Measurements from ENCODE around the gene GMEB2. TPM values are rescaled to one million over a fixed set of nuclear protein-coding genes. Genes with fewer than 3 reads are reported as not detected.
A peak's percentile ranks its signal among the peaks of the same experiment; 100 is the strongest.

GMEB2 gene
- total RNA-seq, 2 donors from 2014 or later, result 11.5 to 12.3 TPM

- Mint-ChIP-seq H3K9me3 (no peaks in the 10 kb centered on the region), H3K4me3 (no peak overlapping the region), H3K36me3 (ENCODE audit: low read depth) (peaks cover 1% of the 10 kb centered on the region), H3K27ac (no peak overlapping the region), H3K4me1 (peaks cover 9% of the 10 kb centered on the region), H3K27me3 (ENCODE audit: insufficient read depth) (peaks cover 9% of the 10 kb centered on the region)
- Histone ChIP-seq H3K9ac (ENCODE audit: extremely low read depth, low read length, poor library complexity, severe bottlenecking) (no peak overlapping the region), H3K36me3 (ENCODE audit: control insufficient read depth, insufficient read depth, low read length) (peaks cover 10% of the 10 kb centered on the region), H3K4me3 (ENCODE audit: low read length) (no peak overlapping the region), H3K4me1 (ENCODE audit: control insufficient read depth, insufficient read depth, low read length) (peaks cover 4% of the 10 kb centered on the region), H3K27me3 (ENCODE audit: control insufficient read depth, insufficient read depth, low read length, poor library complexity, severe bottlenecking) (peaks cover 13% of the 10 kb centered on the region), H3K9me3 (ENCODE audit: control insufficient read depth, low read length) (no peaks in the 10 kb centered on the region), H3K27ac (ENCODE audit: low read depth, low read length) (no peak overlapping the region)
- no peak for DNase-seq
- TF ChIP-seq, protein P1, sequence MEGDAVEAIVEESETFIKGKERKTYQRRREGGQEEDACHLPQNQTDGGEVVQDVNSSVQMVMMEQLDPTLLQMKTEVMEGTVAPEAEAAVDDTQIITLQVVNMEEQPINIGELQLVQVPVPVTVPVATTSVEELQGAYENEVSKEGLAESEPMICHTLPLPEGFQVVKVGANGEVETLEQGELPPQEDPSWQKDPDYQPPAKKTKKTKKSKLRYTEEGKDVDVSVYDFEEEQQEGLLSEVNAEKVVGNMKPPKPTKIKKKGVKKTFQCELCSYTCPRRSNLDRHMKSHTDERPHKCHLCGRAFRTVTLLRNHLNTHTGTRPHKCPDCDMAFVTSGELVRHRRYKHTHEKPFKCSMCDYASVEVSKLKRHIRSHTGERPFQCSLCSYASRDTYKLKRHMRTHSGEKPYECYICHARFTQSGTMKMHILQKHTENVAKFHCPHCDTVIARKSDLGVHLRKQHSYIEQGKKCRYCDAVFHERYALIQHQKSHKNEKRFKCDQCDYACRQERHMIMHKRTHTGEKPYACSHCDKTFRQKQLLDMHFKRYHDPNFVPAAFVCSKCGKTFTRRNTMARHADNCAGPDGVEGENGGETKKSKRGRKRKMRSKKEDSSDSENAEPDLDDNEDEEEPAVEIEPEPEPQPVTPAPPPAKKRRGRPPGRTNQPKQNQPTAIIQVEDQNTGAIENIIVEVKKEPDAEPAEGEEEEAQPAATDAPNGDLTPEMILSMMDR (conservative IDR thresholded peaks at IDR 0.05), result no peak
- 85 to 100% methylated on average over 2 to 3 of the region's 3 CpGs for WGBS, 2 experiments (ENCODE audit: insufficient coverage in 1 of 2, insufficient read length in 1 of 2)
These were observed 29.6 kb upstream of the GMEB2 start for GRCh38 chr20:63656451-63656850.

GRCh38 chr20:63655249-63655648 lies 28.3 kb upstream of the GMEB2 start:
- H3K4me1 ChIP-seq (ENCODE audit: control insufficient read depth, insufficient read depth, low read length), result peaks cover 4% of the 10 kb centered on the region
- no peaks in the 10 kb centered on the region for H3K9me3 ChIP-seq (ENCODE audit: control insufficient read depth, low read length)
- peaks cover 9% of the 10 kb centered on the region for H3K4me1 Mint-ChIP-seq
- H3K27me3 ChIP-seq (ENCODE audit: control insufficient read depth, insufficient read depth, low read length, poor library complexity, severe bottlenecking), result peaks cover 19% of the 10 kb centered on the region
- peaks cover 16% of the 10 kb centered on the region for H3K27me3 Mint-ChIP-seq (ENCODE audit: insufficient read depth)
- no peaks in the 10 kb centered on the region for H3K36me3 Mint-ChIP-seq (ENCODE audit: low read depth)
- no peak overlapping the region for H3K9ac ChIP-seq (ENCODE audit: extremely low read depth, low read length, poor library complexity, severe bottlenecking)
- no peak for DNase-seq
- H3K27ac Mint-ChIP-seq, result no peak overlapping the region
- H3K4me3 ChIP-seq (ENCODE audit: low read length), result no peak overlapping the region
- no peak overlapping the region for H3K4me3 Mint-ChIP-seq
- no peak overlapping the region for H3K27ac ChIP-seq (ENCODE audit: low read depth, low read length)
- H3K9me3 Mint-ChIP-seq, result no peaks in the 10 kb centered on the region
- H3K36me3 ChIP-seq (ENCODE audit: control insufficient read depth, insufficient read depth, low read length), result no peaks in the 10 kb centered on the region
- 81 to 87% methylated on average over 4 of the region's 4 CpGs for WGBS, 2 experiments (ENCODE audit: insufficient coverage in 1 of 2, insufficient read length in 1 of 2)
- TF ChIP-seq, protein P1 (conservative IDR thresholded peaks at IDR 0.05), result no peak

DNA sequence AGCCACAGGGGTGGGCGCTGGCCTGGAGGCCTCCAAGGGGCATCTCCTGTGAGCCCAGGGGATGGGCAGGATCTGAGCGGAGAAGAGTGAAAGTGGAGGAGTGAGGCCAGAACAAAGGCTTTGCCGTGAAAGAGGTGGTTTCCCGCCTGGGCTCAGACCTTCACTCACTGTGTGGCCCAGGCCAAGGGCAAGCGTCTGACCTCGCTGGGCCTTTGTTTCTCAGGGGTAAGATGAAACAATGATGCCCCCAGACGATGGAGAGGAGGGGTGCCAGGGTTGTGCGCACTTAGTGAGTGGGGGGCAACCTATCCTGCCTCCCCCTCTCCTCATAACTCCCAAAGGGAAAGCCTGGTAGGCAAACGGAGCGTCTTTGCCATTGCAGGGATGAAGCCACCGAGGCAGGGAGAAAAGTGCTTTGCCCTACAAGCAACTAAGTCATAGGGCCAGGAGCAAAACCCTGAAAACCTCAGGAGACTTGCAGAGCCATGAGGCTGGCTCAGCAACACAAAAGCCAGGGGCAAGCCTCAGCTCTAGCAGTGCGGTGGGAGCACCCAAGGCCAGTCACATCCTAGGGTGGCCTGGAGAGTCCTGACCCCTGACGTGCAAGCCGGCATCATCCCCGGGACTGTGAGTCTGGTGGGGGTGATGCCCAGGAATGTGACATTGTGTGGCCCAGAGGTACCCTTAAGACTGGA lies 27.2 kb upstream of the GMEB2 start:
- peaks cover 19% of the 10 kb centered on the region for H3K27me3 ChIP-seq (ENCODE audit: control insufficient read depth, insufficient read depth, low read length, poor library complexity, severe bottlenecking)
- H3K36me3 ChIP-seq (ENCODE audit: control insufficient read depth, insufficient read depth, low read length), result no peaks in the 10 kb centered on the region
- peak overlapping the region; percentile 73 for H3K4me3 ChIP-seq (ENCODE audit: low read length)
- no peaks in the 10 kb centered on the region for H3K36me3 Mint-ChIP-seq (ENCODE audit: low read depth)
- peaks cover 3% of the 10 kb centered on the region for H3K4me1 ChIP-seq (ENCODE audit: control insufficient read depth, insufficient read depth, low read length)
- no peak for DNase-seq
- 50 to 75% methylated on average over 8 to 14 of the region's 15 CpGs for WGBS, 2 experiments (ENCODE audit: insufficient coverage in 1 of 2, insufficient read length in 1 of 2)
- no peaks in the 10 kb centered on the region for H3K9me3 Mint-ChIP-seq
- peaks cover 5% of the 10 kb centered on the region for H3K4me1 Mint-ChIP-seq
- no peak overlapping the region for H3K9ac ChIP-seq (ENCODE audit: extremely low read depth, low read length, poor library complexity, severe bottlenecking)
- H3K27ac Mint-ChIP-seq, result peak overlapping the region; percentile 61
- peak overlapping the region; percentile 51 for H3K4me3 Mint-ChIP-seq
- H3K27ac ChIP-seq (ENCODE audit: low read depth, low read length), result peak overlapping the region; percentile 89
- peaks cover 17% of the 10 kb centered on the region for H3K27me3 Mint-ChIP-seq (ENCODE audit: insufficient read depth)
- no peaks in the 10 kb centered on the region for H3K9me3 ChIP-seq (ENCODE audit: control insufficient read depth, low read length)
- TF ChIP-seq, protein P1 (conservative IDR thresholded peaks at IDR 0.05), result no peak
